Liver (tissue), 9 donors: ENCODE measurements around the gene P2RX3. TPM values are rescaled to one million over a fixed set of nuclear protein-coding genes. Genes with fewer than 3 reads are reported as not detected.

Experiments used
- DNase-seq: peaks from one replicate; pipeline ENCODE4 v3.0.0-alpha.2; 2017; ENCODE audit warnings: low spot score
- H3K27ac ChIP-seq, 2 donors: one replicate each; pipeline ENCODE4 v1.7.0; 2013; ENCODE audit warnings: inconsistent platforms in 2 of 2, low read length in 2 of 2, control low read depth in 1 of 2, low read depth in 1 of 2, mild to moderate bottlenecking in 1 of 2
- H3K27me3 ChIP-seq, 4 donors: one replicate each; pipeline versions ENCODE4 v1.6.1 to v1.7.0; 2013; ENCODE audit warnings: low read length in 3 of 4, inconsistent platforms in 1 of 4, mild to moderate bottlenecking in 1 of 4, moderate library complexity in 1 of 4; ENCODE audit not compliant: control insufficient read depth in 4 of 4, insufficient read depth in 4 of 4
- H3K36me3 ChIP-seq, 4 donors: one replicate each; pipeline versions ENCODE4 v1.6.1 to v1.7.0; 2013; ENCODE audit warnings: low read length in 3 of 4, mild to moderate bottlenecking in 3 of 4, low read depth in 1 of 4, moderate library complexity in 1 of 4; ENCODE audit not compliant: control insufficient read depth in 4 of 4, insufficient read depth in 3 of 4
- H3K4me1 ChIP-seq, 4 donors: one replicate each; pipeline versions ENCODE4 v1.6.1 to v1.7.0; 2013; ENCODE audit warnings: low read length in 3 of 4, mild to moderate bottlenecking in 3 of 4, moderate library complexity in 1 of 4; ENCODE audit not compliant: control insufficient read depth in 4 of 4, insufficient read depth in 4 of 4
- H3K4me3 ChIP-seq, 3 donors: one replicate each; pipeline versions ENCODE4 v1.6.1 to v1.7.0; 2013; ENCODE audit warnings: low read length in 3 of 3, control low read depth in 1 of 3, low read depth in 1 of 3, mild to moderate bottlenecking in 1 of 3
- H3K9ac ChIP-seq, 2 donors: one replicate each; pipeline ENCODE4 v1.7.0; 2013; ENCODE audit warnings: low read length in 2 of 2, mild to moderate bottlenecking in 2 of 2, moderate library complexity in 2 of 2, control low read depth in 1 of 2, low read depth in 1 of 2
- H3K9me3 ChIP-seq, 4 donors: one replicate each; pipeline versions ENCODE4 v1.6.1 to v1.7.0; 2013; ENCODE audit warnings: low read length in 3 of 4; ENCODE audit not compliant: control insufficient read depth in 4 of 4
- ATF3 ChIP-seq: IDR thresholded peaks from 2 replicates; pipeline ENCODE4 v1.6.1; 2016; ENCODE audit warnings: antibody characterized with exemption
- CTCF ChIP-seq: fragments of 150-350 bp; IDR thresholded peaks from 2 replicates; pipeline ENCODE4 v1.5.1; 2017; ENCODE audit warnings: improper control_type of control experiment, low read depth, low read length; ENCODE audit not compliant: missing input control
- EGR1 ChIP-seq, 2 donors: IDR thresholded peaks; 2 replicates each; pipeline ENCODE4 v1.6.1; 2016 to 2018; ENCODE audit warnings: antibody characterized with exemption in 2 of 2, low read depth in 2 of 2
- FOXA1 ChIP-seq: IDR thresholded peaks from 2 replicates; pipeline ENCODE4 v1.6.1; 2016; ENCODE audit warnings: antibody characterized with exemption
- FOXA2 ChIP-seq: IDR thresholded peaks from 2 replicates; pipeline ENCODE4 v1.6.1; 2016; ENCODE audit warnings: antibody characterized with exemption
- GABPA ChIP-seq, 2 donors: IDR thresholded peaks in 1 of 2; conservative IDR thresholded peaks in 1 of 2; 2 replicates each; pipeline ENCODE4 v1.6.1; 2016; ENCODE audit warnings: antibody characterized with exemption in 2 of 2, mild to moderate bottlenecking in 1 of 2, moderate library complexity in 1 of 2
- HNF4A ChIP-seq, 2 donors: conservative IDR thresholded peaks; 2 replicates each; pipeline ENCODE4 v1.6.1; 2016; ENCODE audit warnings: antibody characterized with exemption in 2 of 2, mild to moderate bottlenecking in 2 of 2
- HNF4G ChIP-seq: IDR thresholded peaks from 2 replicates; pipeline ENCODE4 v1.6.1; 2016; ENCODE audit warnings: antibody characterized with exemption
- JUND ChIP-seq, 2 donors: IDR thresholded peaks; 2 replicates each; pipeline ENCODE4 v1.6.1; 2016; ENCODE audit warnings: antibody characterized with exemption in 2 of 2
- MAX ChIP-seq: IDR thresholded peaks from 2 replicates; pipeline ENCODE4 v1.6.1; 2016; ENCODE audit warnings: antibody characterized with exemption
- NR2F2 ChIP-seq: IDR thresholded peaks from 2 replicates; pipeline ENCODE4 v1.6.1; 2016; ENCODE audit warnings: antibody characterized with exemption
- RAD21 ChIP-seq, 2 donors: IDR thresholded peaks; 2 replicates each; pipeline ENCODE4 v1.6.1; 2016; ENCODE audit warnings: antibody characterized with exemption in 2 of 2, mild to moderate bottlenecking in 2 of 2
- REST ChIP-seq: IDR thresholded peaks from 2 replicates; pipeline ENCODE4 v1.6.1; 2016; ENCODE audit warnings: antibody characterized with exemption, mild to moderate bottlenecking
- RXRA ChIP-seq, 2 donors: IDR thresholded peaks; 2 replicates each; pipeline ENCODE4 v1.6.1; 2017 to 2018; ENCODE audit warnings: antibody characterized with exemption in 2 of 2, mild to moderate bottlenecking in 1 of 2
- SP1 ChIP-seq: IDR thresholded peaks from 2 replicates; pipeline ENCODE4 v1.6.1; 2018; ENCODE audit warnings: antibody characterized with exemption, mild to moderate bottlenecking
- TAF1 ChIP-seq: conservative IDR thresholded peaks from 2 replicates; pipeline ENCODE4 v1.6.1; 2016; ENCODE audit warnings: antibody characterized with exemption, mild to moderate bottlenecking
- YY1 ChIP-seq: IDR thresholded peaks from 2 replicates; pipeline ENCODE4 v1.6.1; 2016; ENCODE audit warnings: antibody characterized with exemption, mild to moderate bottlenecking
- ZBTB33 ChIP-seq: IDR thresholded peaks from 2 replicates; pipeline ENCODE4 v1.6.1; 2016; ENCODE audit warnings: antibody characterized with exemption
- WGBS: extraction: QIAGEN DNeasy Blood & Tissue Kit; methylation state at CpG from one replicate; pipeline ENCODE4 v1.1.7; 2013; 5-methylcytosine and 5-hydroxymethylcytosine counted together
- polyA plus RNA-seq, 2 donors: library from polyadenylated mRNA; stranded (reverse) in 1 of 2; unstranded in 1 of 2; fragments of 200-250 nt in 1 of 2; fragments of >200 nt in 1 of 2; fragmentation: Nextera tagmentation in 1 of 2; extraction: Ambion mirVana in 1 of 2; gene quantifications; one replicate each; pipeline versions ENCODE4 v1.2.1 to v1.2.3, GENCODE V29; 2013 to 2015
- total RNA-seq, 2 donors: library from RNA; depleted of rRNA; stranded (reverse); fragments of >200 nt; gene quantifications; one replicate each; pipeline ENCODE4 v1.2.3, GENCODE V29; 2014
- donor health status: healthy.
- donor health status: healthy.
- donor health status: healthy.
- donor health status: healthy.
- donor health status: healthy.

The P2RX3 gene
- total RNA-seq (under 1 TPM; 0.28 to 0.33 TPM), polyA plus RNA-seq (under 1 TPM; 0.18 TPM)

GRCh38 chr11:57338142-57338541, at the start of gene P2RX3:
Gene P2RX3 (plus strand): TSS chr11:57338352. CDS start chr11:57338551, 199 bp downstream.
- TF ChIP-seq HNF4G (no peak), FOXA1 (no peak), JUND (IDR thresholded peaks at IDR 0.05) (no peak), TAF1 (no peak), HNF4A (conservative IDR thresholded peaks at IDR 0.05) (no peak), GABPA (IDR thresholded peaks at IDR 0.05 in 1 of 2, conservative IDR thresholded peaks at IDR 0.05 in 1 of 2) (no peak), FOXA2 (no peak), RAD21 (IDR thresholded peaks at IDR 0.05) (no peak), MAX (no peak), RXRA (IDR thresholded peaks at IDR 0.05) (no peak), EGR1 (IDR thresholded peaks at IDR 0.05; ENCODE audit: low read depth in 2 of 2) (no peak)
- Histone ChIP-seq H3K36me3 (peaks cover 0 to 2% (median under 1%) of the 10 kb centered on the region in 4 donors), H3K4me3 (no peak within 1 kb of the TSS), H3K4me1 (peaks cover 2 to 18% (median 13%) of the 10 kb centered on the region in 4 donors), H3K27me3 (no peaks in the 10 kb centered on the region), H3K27ac (no peak within 1 kb of the TSS), H3K9me3 (no peaks in the 10 kb centered on the region), H3K9ac (no peak within 1 kb of the TSS)
- no peak for DNase-seq
- 67% methylated on average over 4 of the region's 4 CpGs for WGBS

- no peak overlapping the region for H3K4me3 ChIP-seq
- no peaks in the 10 kb centered on the region for H3K36me3 ChIP-seq
- no peaks in the 10 kb centered on the region for H3K9me3 ChIP-seq
- peaks cover 9 to 27% (median 22%) of the 10 kb centered on the region in 4 donors for H3K4me1 ChIP-seq
- H3K27me3 ChIP-seq, result no peaks in the 10 kb centered on the region
- peak; percentile 46 for TF ChIP-seq REST
- peak; percentile 25 to 70 for TF ChIP-seq RXRA (IDR thresholded peaks at IDR 0.05)
- no peak for TF ChIP-seq FOXA2
- TF ChIP-seq RAD21 (IDR thresholded peaks at IDR 0.05), result peak in 1 of 2 donors; percentile 24
- TF ChIP-seq HNF4A (conservative IDR thresholded peaks at IDR 0.05), result peak; percentile 66 to 81
- TF ChIP-seq ZBTB33, result peak; percentile 15
- TF ChIP-seq ATF3, result no peak
- no peak for TF ChIP-seq HNF4G
- TF ChIP-seq EGR1 (IDR thresholded peaks at IDR 0.05; ENCODE audit: low read depth in 2 of 2), result no peak
- no peak for TF ChIP-seq TAF1
- TF ChIP-seq CTCF, result no peak
- TF ChIP-seq SP1, result peak; percentile 71
- no peak for TF ChIP-seq FOXA1
- TF ChIP-seq GABPA (IDR thresholded peaks at IDR 0.05 in 1 of 2, conservative IDR thresholded peaks at IDR 0.05 in 1 of 2), result no peak
- TF ChIP-seq JUND (IDR thresholded peaks at IDR 0.05), result peak in 1 of 2 donors; percentile 44
- TF ChIP-seq MAX, result peak; percentile 40
- peak; percentile 40 for TF ChIP-seq NR2F2
- peak; percentile 92 for TF ChIP-seq YY1
- WGBS, result 15% methylated on average over 11 of the region's 11 CpGs
- peak overlapping the region in 1 of 2 donors; percentile 67 for H3K27ac ChIP-seq
- H3K9ac ChIP-seq, result no peak overlapping the region
- no peak for DNase-seq
Measured at GRCh38 chr11:57288771-57289579, 49.2 kb upstream of the P2RX3 start.
